Measurements from ENCODE around the gene MZB1.

The MZB1 gene

DNA sequence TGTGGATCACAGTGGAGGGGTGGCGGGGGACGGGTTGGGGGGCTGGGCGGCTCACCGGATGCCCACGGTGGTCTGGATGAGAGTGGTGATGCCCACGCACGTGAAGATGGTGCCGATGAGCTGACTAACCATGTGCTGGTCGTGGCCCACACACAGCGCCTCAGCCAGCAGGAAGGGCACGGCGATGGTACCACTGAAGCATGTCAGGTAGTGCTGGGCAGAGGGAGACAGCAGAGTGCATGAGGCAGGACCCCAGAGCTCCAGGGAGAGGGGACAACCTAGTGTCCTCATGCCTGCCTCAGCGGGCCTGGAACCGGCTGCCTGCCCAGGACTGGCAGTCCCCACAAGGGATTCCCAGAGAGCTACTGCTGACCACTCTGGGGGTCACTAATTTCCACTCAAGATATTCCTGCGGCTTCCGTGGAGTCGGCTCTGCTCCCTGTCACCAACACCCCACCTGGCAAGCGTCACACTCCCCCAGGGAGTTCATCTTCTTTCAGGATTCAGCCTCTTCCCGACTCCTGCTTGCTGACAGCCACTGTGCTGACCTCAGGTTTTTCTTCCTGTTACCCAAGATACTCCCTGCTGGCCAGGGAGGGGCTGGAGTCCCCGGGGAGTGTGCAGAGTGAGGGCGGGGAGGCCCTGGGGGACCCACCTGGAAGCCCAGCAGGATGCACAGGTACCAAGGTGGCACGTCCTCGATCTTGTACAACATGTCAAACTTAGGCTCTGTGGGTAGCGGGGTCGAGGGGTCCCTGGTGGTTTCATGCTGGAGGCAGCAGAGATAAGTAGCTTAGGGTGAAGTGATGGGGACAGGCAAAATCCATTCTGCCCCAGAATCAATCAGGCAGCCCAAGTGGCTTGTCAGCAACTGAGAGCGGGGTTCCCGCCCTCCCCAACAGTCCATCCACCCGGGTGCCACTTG, 7.6 kb downstream of the MZB1 start:
- TF ChIP-seq, protein P1, sequence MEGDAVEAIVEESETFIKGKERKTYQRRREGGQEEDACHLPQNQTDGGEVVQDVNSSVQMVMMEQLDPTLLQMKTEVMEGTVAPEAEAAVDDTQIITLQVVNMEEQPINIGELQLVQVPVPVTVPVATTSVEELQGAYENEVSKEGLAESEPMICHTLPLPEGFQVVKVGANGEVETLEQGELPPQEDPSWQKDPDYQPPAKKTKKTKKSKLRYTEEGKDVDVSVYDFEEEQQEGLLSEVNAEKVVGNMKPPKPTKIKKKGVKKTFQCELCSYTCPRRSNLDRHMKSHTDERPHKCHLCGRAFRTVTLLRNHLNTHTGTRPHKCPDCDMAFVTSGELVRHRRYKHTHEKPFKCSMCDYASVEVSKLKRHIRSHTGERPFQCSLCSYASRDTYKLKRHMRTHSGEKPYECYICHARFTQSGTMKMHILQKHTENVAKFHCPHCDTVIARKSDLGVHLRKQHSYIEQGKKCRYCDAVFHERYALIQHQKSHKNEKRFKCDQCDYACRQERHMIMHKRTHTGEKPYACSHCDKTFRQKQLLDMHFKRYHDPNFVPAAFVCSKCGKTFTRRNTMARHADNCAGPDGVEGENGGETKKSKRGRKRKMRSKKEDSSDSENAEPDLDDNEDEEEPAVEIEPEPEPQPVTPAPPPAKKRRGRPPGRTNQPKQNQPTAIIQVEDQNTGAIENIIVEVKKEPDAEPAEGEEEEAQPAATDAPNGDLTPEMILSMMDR (IDR thresholded peaks at IDR 0.05; ENCODE audit: borderline replicate concordance, insufficient read depth, low read depth, low read length): no peak
- no peak overlapping the region for H3K4me3 ChIP-seq (ENCODE audit: low read depth, low read length)

DNA sequence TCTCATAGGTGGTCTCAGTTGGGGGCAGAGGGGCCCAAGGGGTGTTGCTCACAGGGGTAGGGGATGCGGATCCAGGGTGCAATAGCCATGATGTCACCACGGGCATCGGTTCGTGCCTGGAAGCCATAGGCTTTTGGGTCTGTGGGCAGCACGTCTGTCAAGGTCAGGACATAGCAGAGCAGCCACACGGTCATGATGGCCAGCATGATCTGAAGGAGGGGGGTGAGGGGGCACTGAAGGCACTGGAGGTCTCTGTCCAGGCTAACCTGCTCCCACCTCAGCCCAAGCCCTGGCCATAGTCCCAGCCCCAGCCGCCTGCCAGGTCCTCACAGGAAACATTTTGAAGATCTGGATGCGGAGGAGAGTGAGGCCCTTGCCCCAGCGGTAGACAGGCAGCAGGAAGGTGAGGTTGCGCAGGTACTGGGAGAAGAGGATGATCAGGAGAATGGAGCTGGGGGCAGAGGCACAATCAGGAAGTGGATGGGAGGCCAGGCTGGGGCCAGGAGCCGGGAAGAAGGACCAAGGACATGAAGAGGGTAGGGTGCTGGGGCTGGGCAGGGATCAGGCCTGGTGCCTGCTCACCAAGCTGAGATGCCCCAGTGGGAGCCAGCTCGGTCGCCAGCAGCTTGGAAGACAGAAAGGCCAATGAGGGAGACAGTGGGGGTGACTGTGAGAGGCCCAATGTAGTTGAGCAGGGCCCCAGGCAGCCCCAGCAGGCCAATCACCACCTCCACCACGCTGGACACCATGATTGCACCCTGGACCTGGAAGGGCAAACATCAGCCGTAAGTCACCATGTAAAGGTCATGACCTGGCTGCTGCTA, 9.9 kb downstream of the MZB1 start:
- H3K4me3 ChIP-seq (ENCODE audit: low read depth, low read length): no peak overlapping the region
- TF ChIP-seq, protein P1 (IDR thresholded peaks at IDR 0.05; ENCODE audit: borderline replicate concordance, insufficient read depth, low read depth, low read length): no peak

DNA sequence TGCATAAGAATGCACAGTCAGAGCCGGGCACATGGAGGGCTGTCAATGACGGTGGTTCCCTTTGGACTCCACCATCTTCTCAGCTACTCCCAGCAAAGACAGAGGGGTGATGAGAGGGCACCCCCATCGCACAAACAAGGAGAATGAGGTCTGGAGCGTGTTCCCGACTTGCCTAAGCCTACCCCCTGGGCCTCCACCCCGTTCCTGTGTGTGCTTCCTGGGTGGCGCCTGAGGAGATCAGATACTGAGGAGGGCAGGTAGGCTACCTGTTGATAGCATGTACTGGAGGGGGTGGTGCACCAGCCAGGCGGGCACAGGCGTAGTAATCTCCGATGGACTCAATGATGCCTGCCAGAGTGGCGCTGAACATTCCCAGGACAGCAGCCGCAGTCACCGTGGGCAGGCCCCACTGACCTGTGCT, 10.8 kb downstream of the MZB1 start:
- TF ChIP-seq, protein P1 (IDR thresholded peaks at IDR 0.05; ENCODE audit: borderline replicate concordance, insufficient read depth, low read depth, low read length): no peak
- H3K4me3 ChIP-seq (ENCODE audit: low read depth, low read length): no peak overlapping the region

DNA sequence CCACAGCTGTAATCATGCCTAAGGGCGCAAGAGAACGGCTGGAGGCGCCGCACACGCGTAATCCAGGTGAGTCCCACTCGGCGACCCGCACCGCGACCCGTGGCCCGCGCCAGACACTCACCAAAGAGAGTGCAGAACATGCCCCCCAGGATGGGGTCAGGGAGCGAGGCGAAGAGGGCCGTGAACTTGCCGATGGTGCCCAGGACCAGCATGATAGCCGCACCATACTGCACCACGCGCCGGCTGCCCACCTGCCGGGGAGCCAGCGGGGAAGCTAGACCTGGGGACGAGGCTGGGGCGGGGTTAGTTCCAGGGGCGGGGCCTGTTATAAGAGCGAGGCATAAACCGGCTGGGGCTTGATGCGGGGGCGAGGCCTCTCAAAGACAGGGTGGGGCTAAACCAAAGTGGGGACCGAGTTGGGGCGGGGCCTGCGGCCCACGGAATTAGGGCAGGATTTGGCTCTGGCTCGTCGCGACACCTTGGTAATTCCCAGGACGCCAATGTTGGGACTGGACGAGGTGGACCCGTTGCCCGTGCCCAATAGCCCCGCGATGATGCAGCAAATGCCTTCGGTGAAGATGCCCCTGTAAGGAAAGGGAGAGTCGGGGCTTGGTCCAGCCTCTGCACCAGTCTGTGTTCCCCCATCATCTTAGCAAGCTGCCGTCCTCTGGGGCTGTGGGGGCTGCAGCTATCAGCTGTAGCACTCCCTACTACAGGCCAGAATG, 11.4 kb downstream of the MZB1 start:
- TF ChIP-seq, protein P1 (IDR thresholded peaks at IDR 0.05; ENCODE audit: borderline replicate concordance, insufficient read depth, low read depth, low read length): no peak
- H3K4me3 ChIP-seq (ENCODE audit: low read depth, low read length): no peak overlapping the region

DNA sequence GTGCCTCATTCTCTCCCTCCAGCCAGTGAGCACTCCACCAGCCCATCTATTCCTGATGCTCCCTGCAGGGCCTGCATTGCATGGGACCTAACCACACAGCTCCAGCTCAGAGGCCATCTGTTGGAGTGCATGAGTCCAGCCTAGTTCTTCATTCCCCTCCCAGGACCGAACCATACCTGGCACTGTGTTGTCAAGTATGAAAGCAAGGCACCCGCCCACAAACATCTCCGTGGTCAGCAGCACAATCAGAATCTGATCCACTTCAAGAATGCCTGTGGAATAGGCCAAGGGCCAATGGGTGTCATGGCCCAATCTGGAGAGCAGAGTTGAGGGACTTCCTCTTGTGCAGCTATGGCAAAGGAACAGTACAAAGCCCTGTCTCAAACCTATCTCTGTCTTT, 12.5 kb downstream of the MZB1 start:
- TF ChIP-seq, protein P1 (IDR thresholded peaks at IDR 0.05; ENCODE audit: borderline replicate concordance, insufficient read depth, low read depth, low read length): no peak
- no peak overlapping the region for H3K4me3 ChIP-seq (ENCODE audit: low read depth, low read length)

DNA sequence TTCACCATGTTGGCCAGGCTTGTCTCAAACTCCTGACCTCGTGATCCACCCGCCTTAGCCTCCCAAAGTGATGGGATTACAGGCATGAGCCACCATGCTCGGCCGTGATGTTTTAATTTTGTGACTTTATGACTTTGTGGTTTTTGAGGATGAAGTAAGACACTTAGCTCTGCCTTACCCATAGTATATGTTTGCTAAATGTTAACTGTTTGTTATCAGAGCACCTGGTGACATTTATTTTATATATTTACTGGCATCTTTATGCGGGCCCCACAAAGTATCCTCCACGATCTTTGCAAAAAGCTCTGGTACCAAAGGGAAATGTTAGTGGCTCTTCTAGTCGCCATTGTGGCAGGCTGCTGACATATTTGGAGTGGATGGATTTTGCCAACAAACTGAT, 13.3 kb downstream of the MZB1 start:
- TF ChIP-seq, protein P1 (IDR thresholded peaks at IDR 0.05; ENCODE audit: borderline replicate concordance, insufficient read depth, low read depth, low read length): no peak
- H3K4me3 ChIP-seq (ENCODE audit: low read depth, low read length): no peak overlapping the region
